Midbrain (tissue), 1 donor: Measurements from ENCODE around the gene CLBA1.
"Not testable (repeated sequence)": the region's sequence is repeated elsewhere in the genome, so short reads cannot be mapped to it uniquely, and the experiment has no call there.

ENCODE experiments used
- DNase-seq: peaks from one replicate; lab custom pipeline; 2025; lab: John Stamatoyannopoulos, UW

Gene CLBA1

DNA sequence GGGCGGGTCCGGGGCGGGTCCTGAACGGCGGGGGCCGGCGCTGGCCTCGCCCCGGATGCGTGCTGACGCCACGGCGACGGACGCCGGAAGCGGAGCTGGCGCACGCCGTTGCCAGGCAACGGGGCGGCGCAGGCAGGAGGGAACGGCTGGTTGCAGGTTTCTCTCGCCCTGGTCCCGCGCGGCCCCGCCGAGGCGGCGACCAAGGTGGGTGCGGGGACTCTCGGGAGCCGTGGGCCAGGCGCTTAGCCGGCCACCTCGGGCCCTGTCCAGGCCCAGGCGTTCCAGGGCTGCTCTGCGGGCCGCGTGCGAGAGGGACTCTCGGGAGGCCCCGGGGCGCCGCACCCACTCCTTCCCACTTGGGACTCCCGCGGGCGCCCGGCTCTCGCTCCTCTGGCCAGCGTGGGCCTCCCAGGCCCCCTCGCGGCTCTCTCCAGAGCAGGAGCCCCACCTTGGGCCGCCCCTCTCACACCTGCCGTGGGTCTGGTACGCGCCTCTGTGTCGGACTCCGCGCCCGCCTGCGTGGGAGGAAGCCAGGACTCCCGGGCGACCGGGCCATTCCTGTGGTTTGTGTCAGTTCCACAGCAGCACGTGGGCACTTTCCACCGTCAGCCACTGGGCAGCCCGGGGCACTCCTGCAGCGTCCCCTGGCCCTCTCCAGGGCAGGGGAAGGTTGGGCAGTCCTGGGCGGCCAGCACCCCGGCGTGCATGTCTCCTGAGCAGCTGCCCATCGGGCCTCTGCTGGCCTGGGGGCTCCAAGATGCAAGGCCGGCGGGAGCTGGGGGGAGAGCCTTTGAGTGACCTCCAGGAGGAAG is at the start of gene CLBA1:
Gene CLBA1 (plus strand): TSS at position 114 of the 812 bp plus-strand sequence. CDS start 644 bp downstream, at position 758.
- peak; percentile 91 for DNase-seq

DNA sequence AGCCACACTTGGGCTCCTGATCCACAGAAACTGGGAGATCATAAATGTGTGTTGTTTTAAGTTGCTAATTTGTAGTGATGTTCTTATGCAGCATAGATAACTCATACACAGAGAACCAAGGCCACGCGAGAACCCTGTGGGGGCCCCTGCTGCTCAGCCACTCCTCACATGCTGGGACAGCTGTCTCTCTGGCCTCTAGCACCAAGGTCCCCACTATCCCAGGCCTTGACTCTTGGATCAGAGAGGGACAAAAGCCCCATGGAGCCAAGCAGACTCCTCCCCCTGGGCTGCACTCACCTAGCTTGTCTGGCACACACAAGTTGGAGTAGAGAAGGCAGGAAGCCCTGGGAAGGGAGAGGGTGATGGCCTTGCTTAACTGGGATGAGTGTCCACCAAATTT is 49.6 kb upstream of the CLBA1 start:
- DNase-seq = no peak

DNA sequence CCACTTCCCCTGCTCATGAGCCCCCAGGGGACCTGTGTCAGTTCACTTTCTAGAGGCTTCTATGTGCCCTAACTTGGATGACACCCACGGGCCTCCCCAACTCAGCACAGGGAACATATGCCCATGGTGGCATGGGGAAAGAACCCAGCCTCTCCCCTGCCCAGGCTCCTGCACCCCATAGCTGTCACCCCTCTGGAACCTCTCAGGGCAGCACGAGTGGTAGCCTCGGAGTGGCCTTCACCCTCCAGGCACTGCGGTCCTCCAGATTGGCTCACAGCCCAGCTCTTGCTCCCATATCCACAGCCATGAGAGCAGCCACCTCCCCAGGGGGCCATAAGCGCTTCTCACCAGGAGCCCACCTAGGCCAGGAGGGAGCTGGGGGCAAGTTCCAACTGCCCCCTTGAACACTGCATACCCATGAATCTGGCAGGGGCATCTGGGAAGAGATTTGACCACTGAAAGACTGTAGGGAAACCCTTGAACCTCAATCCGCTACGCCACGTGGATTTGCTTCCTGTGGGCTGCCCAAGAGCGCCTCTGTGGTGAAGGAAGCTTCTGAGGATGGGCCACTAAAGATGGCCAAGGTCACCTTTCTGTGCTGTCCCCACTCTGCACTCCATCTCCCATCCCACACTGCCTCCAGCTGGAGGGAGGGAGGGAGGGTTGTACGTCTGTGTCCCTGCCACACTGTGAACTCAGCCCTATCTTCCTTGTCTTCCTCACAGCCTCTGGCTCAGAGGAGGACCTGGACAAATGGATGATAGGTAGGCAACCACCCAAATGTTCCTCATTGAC is 49.0 kb upstream of the CLBA1 start:
- DNase-seq = no peak

DNA sequence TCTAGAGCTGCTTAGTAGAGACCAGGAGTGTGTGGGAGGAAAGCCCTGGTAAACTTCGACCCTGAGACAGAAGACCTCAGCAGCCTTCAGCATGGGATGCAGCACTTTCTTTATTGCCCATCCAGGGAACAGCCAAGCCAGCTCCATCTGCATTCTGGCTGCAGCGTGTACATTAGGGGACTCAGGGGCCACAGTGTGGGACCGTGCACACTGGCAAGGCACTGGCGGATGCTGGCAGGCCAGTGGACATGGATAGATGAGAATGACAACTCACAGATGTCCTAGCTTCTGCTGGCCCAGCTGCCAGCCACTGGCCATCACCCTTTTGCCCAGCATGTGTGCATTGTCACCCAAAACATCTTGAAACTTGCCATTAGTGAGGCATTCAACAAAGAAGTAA is 48.4 kb upstream of the CLBA1 start:
- DNase-seq = no peak

DNA sequence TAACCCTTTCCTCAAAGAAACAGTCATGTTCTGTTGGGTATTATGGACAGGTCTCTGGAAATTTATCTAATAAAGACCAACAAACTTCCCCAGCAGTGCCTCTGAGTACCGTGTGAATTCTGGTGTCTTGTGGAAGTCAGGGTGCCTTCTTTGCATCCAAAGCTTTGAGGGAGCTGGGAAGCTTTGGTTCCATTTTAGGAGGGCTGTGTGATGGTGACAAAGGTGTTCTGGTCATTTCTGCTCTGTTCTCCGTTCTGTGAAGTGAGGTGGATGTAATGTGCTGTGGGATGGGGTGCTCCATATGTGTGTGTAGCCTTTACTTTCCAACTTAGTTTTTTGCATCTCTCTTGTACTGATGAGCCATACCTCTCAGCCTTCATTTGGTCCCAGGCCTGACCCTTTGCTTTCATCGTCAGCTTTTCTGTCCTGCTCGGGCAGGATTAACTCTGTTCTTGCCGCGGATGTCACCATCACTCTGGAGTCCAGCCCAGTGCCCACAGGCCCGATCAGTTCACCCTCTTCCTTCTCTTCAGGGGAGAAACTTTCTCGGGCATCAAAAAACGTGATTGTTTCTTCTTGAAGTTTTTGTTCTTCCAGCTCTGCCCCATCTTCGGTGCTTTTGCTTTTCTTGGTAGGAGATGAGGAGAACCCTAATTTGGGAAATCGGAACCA is 47.8 kb upstream of the CLBA1 start:
- DNase-seq = no peak

DNA sequence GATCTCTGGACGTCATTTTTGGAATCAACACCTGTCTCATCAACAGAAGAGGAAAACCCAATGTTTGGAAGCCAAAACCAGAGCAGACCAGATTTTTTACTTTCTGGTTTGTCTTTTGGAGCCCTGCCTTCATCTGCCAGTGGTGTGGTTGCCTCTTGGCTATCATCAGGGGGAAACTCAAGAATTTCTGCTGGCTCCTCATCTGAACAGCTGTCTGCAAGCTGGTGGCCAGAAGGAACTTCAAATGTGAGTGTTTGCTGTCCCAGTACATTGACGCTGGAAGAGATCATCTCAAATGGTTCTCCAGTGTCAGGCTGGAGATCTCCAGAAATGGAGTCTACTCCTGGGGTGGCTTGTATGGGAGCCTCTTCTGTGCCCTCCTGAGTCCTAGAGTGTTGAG is 47.2 kb upstream of the CLBA1 start:
- DNase-seq = no peak

DNA sequence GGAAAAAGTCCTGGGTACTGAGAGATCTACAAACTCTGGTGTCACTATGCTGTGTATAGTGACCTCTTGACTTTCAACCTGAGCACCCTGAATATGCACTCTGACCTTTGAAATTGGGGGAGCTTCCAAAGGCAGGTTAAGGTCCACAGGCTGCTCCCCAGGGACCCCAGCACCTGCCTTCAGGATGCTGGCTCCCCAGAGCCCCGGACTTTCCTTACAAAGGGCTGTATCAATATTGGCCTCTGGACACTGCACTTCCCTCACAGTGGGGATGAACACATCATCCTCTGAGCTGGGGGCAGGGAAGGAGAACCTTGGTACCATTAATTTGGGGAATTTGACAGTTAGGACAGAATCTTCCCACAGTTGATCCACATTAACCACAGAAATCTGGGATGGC is 46.6 kb upstream of the CLBA1 start:
- no peak for DNase-seq

DNA sequence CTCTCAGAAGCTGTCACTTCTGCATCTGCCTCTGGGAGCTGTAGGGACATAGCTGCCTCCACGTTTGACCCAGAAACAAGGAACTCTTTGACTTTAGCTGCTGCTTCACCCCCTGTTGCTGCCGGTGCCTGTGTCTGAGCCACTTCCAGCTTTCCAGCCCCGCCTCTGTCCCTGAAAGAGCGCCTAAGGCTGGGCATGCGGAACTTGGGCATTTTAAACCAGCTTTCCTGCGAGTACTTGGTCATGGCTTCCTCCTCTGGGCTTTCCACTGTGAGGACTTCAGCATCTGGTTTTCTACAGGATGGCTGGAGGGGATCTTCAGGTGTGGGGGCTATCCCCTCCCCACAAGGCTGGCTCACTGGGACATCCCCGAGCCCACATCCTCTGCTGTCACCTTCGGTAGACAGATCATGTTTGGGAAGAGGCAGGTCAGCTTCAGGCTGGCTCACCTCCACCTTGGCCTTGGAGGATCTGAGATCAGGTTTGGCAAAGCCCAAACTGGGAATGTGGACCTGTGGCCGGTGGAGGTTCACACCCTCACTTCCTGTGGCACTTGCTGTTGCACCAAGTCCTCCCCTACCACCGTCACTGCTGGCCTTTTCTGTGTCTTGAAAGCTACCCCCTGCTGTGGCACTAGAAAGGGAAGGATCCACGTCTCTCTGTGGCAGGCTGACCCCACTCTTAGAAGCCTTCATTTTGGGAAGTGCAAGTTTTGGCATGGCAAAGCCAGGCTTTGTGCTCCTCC is 45.8 kb upstream of the CLBA1 start:
- no peak for DNase-seq

DNA sequence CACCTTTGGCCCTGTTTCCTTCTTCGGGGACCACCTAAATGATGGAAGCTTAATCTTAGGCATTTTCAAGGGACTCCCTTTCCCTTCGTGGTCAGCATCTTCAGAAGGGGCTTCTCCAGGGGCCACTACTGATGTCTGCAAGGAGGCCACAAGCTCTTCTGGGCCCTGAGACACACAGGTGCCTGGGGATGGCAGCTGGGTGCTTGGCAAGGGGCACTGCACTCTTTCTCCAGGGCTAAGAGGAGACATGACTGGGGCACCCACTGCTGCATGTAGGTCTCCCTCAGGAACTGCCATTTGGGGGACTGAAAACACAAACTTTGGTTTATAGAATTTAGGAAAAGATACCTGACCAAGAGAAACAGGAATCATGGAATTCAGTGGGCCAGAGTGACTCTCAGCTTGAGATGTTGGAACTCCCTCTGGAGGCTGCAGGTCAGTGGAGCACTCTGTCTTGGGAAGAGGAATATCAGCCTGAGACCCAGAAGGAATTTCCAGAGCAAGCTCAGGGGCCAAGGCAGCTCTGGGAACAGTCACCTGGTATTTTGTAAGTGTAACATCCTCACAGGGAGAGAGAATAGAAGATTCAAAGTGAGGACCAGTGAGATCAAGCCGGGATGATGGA is 45.0 kb upstream of the CLBA1 start:
- no peak for DNase-seq

DNA sequence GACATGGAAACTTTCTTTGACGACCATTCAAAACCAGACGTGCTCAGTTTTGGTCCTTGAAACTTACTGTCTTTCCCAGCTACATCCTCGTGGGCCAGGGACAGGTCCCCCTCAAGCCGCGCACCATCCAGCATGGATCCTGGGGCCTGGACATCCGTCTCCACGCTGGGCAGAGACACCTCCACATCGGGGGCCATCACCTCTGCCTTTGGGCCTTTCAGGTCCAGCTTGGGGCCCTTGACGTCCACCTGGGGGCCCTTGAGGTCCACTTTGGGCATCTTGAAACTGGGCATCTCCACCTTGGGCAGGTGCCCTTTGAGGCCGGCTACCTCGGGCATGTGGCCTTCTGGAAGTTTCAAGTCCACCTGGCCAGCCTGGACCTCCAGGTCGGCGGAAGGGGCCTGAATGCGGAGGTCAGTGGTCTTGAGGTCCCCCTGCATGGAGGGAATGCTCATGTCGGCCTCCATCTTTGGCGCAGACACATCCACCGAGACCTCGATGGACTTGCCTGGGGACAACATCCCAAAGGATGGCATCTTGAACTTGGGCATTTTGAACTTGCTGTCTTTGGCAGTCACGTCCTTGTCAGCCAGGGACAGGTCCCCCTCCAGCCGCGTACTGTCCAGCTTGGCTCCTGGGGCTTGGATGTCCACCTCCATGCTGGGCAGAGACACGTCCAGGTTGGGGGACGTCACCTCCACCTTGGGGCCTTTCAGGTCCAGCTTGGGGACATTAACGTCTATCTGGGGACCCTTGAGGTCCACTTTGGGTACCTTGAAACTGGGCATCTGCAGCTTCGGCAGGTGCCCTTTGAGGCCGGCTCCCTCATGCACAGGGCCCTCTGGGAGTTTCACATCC is 43.9 kb upstream of the CLBA1 start:
- DNase-seq = no peak

DNA sequence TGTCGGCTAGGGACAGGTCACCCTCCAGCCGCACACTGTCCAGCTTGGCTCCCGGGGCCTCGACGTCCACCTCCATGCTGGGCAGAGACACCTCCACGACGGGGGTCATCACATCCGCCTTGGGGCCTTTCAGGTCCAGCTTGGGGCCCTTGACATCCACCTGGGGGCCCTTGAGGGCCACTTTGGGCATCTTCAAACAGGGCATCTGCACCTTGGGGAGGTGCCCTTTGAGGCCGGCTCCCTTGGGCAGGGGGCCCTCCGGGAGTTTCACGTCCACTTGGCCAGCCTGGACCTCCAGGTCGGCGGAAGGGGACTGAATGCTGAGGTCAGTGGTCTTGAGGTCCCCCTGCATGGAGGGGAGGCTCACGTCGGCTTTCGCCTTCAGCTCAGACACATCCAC is 43.0 kb upstream of the CLBA1 start:
- no peak for DNase-seq

DNA sequence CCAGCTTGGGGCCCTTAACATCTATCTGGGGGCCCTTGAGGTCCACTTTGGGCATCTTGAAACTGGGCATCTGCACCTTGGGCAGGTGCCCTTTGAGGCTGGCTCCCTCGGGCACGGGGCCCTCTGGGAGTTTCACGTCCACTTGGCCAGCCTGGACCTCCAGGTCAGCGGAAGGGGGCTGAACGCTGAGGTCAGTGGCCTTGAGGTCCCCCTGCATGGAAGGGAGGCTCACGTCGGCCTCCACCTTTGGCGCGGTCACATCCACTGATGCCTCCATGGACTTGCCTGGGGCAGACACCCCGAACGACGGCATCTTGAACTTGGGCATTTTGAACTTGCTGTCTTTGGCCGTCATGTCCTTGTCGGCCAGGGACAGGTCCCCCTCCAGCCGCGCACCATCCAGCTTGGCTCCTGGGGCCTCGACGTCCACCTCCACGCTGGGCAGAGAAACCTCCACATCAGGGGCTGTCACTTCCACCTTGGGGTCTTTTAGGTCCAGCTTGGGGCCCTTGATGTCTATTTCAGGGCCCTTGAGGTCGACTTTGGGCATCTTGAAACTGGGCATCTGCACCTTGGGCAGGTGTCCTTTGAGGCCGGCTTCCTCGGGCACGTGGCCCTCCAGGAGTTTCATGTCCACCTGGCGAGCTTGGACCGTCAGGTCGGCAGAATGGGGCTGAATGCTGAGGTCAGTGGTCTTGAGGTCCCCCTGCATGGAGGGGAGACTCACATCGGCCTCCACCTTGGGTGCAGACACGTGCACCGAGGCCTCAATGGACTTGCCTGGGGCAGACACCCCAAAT is 42.2 kb upstream of the CLBA1 start:
- not testable (repeated sequence) for DNase-seq

DNA sequence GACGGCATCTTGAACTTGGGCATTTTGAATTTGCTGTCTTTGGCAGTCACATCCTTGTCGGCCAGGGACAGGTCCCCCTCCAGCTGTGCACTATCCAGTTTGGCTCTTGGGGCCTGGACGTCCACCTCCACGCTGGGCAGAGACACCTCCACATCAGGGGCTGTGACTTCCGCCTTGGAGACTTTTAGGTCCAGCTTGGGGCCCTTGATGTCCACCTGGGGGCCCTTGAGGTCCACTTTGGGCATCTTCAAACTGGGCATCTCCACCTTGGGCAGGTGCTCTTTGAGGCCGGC is 41.6 kb upstream of the CLBA1 start:
- not testable (repeated sequence) for DNase-seq

DNA sequence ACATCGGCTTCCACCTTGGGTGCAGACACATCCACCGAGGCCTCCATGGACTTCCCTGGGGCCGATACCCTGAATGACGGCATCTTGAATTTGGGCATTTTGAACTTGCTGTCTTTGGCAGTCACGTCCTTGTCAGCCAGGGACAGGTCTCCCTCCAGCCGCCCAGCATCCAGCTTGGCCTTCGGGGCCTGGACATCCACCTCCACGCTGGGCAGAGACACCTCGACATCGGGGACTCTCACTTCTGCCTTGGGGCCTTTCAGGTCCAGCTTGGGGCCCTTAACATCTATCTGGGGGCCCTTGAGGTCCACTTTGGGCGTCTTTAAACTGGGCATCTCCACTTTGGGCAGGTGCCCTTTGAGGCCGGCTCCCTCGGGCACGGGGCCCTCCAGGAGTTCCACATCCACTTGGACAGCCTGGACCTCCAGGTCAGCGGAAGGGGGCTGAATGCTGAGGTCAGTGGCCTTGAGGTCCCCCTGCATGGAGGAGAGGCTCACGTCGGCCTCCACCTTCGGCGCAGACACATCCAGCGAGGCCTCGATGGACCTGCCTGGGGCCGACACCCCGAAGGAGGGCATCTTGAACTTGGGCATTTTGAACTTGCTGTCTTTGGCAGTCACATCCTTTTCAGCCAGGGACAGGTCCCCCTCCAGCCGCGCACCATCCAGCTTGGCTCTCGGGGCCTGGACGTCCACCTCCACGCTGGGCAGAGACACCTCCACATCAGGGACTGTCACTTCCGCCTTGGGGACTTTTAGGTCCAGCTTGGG is 41.0 kb upstream of the CLBA1 start:
- DNase-seq = not testable (repeated sequence)

DNA sequence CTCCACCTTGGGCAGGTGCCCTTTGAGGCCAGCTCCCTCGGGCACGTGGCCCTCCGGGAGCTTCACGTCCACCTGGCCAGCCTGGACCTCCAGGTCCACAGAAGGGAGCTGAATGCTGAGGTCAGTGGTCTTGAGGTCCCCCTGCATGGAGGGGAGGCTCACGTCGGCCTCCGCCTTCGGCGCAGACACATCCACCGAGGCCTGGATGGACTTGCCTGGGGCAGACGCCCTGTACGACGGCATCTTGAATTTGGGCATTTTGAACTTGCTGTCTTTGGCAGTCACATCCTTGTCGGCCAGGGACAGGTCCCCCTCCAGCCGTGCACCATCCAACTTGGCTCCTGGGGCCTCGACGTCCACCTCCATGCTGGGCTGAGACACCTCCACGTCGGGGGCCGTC is 40.3 kb upstream of the CLBA1 start:
- not testable (repeated sequence) for DNase-seq

DNA sequence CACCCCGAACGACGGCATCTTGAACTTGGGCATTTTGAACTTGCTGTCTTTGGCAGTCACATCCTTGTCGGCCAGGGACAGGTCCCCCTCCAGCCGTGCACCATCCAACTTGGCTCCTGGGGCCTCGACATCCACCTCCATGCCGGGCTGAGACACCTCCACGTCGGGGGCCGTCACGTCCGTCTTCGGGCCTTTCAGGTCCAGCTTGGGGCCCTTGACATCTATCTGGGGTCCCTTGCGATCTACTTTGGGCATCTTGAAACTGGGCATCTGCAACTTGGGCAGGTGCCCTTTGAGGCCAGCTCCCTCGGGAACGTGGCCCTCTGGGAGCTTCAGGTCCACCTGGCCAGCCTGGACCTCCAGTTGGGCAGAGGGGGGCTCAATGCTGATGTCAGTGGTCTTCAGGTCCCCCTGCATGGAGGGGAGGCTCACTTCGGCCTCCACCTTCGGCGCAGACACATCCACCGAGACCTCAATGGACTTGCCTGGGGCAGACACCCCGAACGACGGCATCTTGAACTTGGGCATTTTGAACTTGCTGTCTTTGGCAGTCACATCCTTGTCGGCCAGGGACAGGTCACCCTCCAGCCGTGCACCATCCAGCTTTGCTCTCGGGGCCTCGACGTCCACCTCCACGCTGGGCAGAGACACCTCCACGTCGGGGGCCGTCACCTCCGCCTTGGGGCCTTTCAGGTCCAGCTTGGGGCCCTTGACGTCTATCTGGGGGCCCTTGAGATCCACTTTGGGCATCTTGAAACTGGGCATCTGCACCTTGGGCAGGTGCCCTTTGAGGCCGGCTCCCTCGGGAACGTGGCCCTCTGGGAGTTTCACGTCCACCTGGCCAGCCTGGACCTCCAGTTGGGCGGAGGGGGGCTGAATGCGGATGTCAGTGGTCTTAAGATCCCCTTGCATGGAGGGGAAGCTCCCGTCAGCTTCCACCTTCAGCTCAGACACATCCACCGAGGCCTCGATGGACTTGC is 39.3 kb upstream of the CLBA1 start:
- not testable (repeated sequence) for DNase-seq

DNA sequence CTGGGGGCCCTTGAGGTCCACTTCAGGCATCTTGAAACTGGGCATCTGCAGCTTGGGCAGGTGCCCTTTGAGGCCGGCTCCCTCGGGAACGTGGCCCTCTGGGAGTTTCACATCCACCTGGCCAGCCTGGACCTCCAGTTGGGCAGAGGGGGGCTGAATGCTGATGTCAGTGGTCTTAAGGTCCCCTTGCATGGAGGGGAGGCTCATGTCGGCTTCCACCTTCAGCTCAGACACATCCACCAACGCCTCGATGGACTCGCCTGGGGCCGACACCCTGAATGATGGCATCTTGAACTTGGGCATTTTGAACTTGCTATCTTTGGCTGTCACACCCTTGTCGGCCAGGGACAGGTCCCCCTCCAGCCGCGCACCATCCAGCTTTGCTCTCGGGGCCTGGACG is 38.4 kb upstream of the CLBA1 start:
- not testable (repeated sequence) for DNase-seq
